GM10847 (cell line): ENCODE results near the gene CTNNA2.

Experiments
- POLR2A ChIP-seq: IDR thresholded peaks from 2 replicates; pipeline ENCODE4 v1.6.1; 2011; ENCODE audit not compliant: insufficient read length; ENCODE audit errors: extremely low read depth

Gene CTNNA2

DNA sequence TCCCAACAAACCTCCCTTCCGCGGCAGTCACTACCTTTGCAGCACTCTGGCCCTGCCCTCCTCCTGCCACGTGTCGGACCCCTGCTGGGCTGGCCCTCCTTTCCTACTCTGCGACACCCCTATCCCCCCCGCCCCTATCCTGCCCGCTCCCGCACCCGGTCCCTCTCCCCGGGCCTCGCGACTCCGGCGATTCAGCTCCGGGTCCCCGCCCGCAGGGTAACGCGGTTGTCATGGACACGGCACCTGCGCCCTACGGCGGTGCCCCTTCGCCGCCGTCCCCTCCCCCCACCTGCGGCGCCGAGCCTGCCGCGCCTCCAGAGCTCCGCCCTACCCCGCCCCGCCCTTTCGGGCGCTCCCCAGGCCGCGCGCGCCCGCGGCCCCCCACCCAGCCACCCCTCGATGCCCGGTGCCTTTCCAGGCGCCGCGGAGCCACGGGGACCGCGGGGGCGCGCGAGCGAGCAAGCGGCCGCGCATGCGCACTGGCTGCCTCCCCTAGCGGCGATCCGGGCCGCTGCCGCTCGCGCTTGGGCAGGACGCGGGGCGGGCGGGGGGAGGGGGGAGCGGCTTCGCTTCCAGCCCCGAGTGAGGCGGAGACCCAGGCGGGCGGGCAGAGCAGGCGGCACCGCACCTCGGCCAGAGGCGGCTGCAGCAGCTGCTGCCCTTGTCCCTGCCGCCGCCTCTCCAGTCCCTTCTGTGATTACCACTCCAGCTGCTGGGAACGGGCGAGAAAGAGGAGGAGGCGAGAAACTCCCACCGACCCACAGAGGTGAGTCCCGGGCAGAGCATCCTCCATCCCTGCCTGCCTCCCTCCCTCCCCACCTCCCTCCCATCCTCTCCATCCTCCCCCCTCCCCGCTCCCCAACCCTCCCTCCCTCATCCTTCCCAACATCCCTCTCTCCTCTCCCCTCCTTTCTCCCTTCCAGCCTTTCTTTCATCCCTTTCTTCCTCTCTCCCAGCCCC is at the start of gene CTNNA2:
Gene CTNNA2, plus strand, starts transcription at position 610 of the 960 bp plus-strand sequence.
- TF ChIP-seq POLR2A: no peak

DNA sequence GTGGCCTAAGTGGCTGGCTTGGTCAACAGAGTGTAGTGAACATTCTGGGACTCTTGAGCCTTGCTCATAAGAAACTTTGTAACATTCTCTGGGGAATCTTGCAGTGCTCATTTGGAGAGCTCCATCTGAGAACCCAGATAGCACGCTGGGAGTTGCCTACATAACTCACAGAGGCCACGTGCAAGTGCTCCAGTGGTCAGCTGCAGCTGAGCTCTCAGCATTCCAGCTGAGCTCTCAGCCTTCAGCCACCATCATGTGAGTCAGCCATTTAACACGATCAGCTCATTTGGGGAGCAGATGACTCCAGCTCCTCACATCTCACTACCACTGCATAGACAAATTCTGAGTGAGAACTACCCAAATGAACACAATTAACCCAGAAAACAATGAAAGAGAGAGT is 25.5 kb upstream of the CTNNA2 start:
- TF ChIP-seq POLR2A: no peak

DNA sequence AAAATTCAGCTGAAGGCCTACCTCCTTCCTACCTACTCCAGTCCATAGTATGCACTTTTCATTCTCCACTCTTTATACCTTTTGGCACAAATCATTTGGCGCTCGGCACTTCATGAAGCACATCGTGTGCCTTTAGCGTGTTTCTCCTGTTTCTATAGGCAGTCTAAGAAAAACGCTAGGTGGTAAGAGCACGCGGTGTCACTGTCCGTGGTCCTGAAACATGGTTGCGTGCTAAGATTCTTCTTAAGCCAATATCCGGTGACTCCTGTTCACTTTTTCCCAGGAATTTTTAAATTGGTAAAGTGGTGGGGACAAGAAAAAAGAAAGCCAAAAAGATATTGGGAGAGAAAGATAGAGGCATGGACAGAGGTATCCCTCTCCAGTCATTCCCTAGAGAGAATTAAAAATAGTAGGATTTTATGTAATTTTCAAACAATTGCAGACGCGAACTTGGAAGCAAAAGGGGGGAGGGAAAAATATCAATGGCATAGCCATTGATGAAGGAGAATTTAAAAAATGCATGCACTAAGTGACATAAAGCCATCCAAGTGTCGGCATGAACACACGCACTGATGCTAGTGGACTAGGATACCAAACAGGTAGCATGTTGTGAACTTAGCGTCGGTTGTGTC is 1.4 kb upstream of the CTNNA2 start:
- no peak for TF ChIP-seq POLR2A

DNA sequence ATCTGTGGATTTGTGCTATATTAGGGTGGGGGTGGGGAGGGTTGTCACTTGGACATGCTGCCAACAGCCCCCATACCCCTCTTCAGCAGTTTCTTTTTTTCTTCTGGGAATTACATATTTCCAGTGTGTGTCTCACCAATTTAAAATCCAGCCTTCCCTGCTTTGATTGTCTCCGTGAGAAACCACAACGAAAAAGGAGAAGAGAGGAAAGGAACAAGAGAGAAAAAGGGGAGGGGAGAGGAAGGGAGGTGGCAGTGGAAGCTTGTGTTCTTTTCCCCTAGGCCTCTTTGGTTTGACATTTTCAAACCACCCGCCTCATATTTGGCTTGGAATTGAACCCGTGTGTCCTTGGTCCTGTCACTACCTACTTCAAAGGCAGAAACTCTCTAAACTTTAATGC is 860 bp downstream of the CTNNA2 start:
- no peak for TF ChIP-seq POLR2A

DNA sequence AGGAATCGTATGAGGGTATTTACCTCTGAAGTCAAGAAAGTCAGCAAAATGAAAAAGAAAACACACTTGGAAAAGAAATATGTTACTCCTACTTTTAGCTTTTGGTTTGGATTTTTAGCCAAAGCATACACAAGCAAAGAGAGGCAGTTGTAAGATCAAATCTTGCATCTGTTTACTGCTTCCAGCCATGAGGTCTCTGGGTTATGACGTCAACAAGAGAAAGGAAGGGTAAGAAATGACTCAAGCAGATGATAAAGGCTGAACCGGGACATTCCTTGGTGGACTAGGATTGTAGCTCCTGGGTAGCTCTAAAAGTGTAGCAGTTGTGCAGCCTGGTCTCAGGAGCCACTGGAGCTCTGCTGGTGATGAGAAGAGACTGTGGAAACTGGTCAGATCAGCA is 16.8 kb downstream of the CTNNA2 start:
- TF ChIP-seq POLR2A: no peak

DNA sequence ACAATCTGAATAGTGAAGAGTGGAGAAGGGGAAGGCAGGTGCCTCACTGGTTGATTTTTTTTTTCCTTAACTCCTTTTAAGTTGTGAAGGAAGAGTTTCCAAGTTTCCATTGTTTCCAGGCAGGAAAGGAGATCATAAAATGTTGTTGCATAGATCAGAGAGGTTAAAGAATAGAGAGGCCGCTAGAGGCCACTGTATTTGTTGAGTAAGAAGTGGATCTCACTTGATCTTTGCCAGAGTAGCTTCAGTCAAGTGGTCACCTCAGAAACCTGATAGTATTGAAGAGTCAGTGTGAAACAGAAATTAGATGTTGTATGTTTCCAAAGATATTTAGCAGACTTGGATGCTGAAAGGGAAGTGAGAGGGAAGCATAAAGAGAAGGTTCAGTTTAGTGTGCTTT is 17.6 kb downstream of the CTNNA2 start:
- no peak for TF ChIP-seq POLR2A

DNA sequence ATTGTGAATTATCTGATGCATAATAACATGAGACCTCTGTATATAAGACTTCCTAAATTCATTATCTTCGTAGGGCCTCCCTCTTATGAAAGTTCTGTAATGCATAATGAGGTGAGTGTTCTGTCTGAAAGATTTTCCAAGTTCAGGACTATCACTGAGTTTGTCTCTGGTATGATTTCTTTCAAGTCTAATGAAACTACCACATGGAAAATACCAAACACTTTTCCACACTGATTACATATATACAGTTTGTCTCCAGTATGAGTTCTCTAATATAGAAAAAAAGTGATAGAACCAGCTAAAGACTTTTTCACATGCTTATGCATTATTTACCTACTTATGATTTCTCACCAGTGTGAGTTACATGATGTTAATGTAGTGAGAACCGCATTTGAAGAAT is 34.7 kb downstream of the CTNNA2 start:
- no peak for TF ChIP-seq POLR2A

DNA sequence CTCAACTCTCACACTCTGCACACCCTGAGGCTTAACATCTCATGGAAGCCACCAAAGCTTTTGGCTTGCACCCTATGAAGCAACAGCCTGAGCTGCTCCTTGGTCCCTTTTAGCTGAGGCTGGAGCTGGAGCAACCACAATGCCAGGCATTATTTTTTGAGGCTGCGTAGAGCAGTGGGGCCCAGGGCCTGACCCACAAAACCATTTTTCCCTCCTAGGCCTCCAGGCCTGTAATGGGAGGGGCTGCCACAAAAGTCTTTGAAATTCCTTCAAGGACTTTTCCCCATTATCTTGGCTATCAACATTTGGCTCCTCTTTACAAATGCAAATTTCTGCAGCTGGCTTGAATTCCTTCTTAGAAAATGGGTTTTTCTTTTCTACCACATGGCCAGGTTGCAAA is 39.8 kb downstream of the CTNNA2 start:
- TF ChIP-seq POLR2A: no peak

DNA sequence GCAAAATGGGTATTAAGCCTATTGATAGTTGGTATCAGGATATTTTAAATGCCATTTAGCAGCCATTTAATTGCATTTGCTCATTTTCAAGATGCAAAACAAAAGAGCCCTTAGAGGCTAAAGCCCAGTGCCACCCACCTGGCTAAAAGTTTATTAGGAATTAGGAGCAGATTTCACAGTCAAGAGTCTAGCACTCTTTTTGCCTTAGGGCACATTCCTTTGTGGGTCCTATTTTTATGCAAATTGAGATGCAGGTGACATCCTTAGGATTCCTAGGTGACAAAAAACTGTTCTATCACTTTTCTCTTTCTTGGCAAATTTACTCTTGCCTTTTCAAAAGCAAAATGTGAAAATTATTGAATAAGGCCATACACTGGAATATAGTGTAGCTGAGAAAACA is 42.0 kb downstream of the CTNNA2 start:
- no peak for TF ChIP-seq POLR2A

DNA sequence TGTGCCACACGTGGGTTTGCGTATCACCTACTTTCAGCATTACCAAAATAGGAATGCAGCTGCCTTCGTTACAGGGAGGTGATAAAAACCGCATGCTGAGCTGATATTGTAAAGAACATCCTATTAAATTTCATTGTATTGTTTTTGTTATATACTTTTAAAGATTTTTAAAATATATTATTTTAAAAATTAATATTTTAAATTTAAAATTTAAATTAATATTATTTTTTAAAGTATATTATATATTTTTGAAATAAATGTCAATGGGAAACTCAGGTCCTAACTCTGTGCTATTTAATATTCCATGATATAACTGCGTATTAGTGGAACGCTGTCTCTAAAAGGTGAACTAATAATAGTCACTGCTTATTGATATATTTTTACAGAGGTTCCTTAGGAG is 51.2 kb downstream of the CTNNA2 start:
- no peak for TF ChIP-seq POLR2A

DNA sequence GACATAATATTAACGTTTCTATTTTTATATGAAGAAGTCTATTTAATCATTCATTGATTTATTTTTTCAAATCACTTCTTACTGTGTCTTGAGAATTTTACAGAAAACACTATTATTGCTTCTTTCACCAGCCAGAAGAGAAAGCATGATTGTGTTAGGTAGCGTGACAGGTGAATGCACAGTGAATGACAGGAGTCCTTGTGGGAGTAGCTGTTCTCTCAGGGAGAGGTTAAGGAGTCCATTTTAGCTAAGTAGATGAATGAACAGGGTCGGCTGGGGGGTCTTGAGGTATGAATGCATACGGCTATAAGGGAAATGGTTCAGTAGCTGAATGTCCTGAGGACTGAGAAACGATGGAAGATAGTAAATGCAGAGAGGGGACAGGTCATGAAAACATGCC is 56.2 kb downstream of the CTNNA2 start:
- TF ChIP-seq POLR2A: no peak

DNA sequence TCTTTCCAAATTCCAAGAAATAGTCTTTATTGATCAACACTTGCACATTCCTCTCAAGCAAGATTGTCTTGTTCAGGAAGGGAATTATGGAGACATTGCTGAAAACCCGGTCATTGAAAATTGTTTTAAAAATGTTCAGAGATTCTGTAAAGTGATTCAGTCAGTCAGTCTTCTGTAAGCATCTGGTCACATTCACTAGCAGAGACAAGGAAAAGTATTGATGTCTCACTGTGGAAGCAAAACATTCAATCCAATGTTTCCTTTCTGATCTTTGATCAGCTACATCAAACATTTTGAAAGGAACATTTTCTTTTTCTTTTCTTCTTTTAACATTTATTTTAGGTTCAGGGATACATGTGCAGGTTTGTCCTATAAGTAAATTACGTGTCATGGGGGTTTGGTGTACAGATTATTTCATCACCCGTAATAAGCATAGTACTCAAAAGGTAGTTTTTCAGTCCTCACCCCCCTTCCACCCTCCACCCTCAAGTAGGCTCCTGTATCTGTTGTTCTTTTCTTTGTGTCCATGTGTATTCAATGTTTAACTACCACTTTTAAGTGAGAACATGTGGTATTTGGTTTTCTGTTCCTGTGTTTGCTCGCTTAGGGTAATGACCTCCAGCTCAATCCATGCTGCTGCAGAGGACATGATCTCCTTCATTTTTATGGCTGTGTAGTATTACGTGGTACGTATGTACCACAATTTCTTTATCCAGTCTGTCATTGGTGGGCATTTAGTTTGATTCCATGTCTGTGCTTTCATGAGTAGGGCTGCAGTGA is 61.2 kb downstream of the CTNNA2 start:
- TF ChIP-seq POLR2A: no peak

DNA sequence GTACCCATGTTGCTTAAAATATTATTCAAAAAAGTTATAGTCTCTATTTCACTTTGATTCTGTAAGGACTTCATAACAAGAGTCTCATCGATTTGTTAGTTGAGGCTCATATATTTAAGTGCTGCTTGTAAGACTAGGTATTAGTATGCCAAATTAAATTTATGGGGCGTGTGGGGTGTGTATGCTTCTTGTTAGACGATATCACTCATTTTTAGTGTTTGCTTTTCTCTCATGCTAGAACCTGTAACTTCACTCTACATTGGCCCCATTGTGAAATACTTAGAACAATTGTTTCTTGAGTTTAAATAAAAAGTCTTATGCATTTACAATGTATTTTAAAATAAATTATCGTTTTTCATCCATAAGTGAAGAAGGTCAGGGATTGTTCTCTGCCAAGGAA is 63.6 kb downstream of the CTNNA2 start:
- TF ChIP-seq POLR2A: no peak

DNA sequence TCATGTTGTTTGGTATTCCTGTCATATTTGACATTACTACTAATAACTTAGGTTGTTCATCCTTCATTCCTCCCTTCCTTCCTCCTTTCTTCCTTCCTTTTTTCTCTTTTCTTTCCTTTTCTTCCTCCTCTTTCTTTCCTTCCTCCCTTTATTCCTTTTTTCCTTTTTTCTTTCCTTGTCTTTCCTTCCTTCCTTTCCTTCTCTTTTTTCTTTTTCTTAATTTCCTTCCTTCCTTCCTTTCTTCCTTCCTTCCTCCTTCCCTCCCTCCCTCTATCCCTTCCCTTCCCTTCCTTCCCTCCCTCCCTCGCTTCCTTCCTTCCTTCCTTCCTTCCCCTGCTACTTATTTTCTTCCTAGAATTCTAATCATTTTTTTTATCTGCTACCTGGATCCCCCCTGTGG is 66.1 kb downstream of the CTNNA2 start:
- TF ChIP-seq POLR2A: no peak

DNA sequence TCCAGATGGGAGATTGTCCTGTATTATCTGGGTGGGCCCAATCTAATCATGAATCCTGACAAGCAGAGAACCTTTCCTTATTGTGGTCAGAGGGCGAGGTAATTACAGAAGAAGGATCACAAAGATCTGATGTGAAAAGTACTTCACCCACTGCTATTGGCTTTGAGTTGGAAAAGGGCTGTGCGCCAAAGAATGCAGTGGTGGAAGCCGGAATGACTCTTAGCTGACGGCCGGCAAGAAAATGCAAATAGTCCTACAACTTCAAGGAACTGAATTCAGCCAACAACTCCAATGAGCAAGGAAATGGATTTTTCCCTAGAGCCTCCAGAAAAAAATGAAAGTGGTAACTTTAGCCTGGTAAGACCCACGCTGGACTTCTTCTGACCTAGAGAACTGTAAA is 67.3 kb downstream of the CTNNA2 start:
- TF ChIP-seq POLR2A: no peak
